ENCODE results near the gene PPM1K.

DNA sequence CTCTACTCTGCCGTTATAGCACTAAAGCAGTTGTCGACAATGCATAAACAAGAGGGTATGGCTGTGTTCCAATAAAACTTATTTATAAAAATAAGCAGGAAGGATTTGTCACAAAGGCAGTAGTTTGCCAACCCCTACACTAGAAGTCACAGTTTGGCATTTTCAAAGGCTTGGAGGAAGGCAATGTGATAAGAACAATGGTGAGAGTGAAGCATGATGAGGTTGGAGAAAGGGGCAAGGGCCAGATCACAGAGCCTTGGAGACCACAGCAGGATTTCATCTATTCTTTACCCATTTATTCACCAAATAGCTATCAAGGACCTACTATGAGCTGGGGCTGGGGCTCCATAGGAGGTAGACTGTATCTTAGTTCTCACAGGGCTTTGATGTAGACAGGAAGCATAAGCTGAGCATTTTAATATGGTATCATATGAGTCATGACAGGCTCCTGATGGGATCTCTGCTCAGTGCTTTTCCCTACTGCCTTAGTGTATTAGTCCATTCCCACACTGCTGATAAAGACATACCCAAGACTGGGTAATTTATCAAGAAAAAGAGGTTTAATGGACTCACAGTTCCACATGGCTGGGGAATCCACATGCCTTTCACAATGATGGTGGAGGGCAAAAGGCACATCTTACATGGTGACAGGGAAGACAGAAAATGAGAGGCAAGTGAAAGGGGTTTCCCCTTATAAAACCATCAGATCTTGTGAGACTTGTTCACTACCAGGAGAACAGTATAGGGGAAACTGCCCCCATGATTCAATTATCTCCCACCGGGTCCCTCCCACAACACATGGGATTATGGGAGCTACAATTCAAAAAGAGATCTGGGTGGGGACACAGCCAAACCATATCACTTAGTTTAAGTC lies 58.9 kb downstream of the PPM1K start:
- TF ChIP-seq, protein P1, sequence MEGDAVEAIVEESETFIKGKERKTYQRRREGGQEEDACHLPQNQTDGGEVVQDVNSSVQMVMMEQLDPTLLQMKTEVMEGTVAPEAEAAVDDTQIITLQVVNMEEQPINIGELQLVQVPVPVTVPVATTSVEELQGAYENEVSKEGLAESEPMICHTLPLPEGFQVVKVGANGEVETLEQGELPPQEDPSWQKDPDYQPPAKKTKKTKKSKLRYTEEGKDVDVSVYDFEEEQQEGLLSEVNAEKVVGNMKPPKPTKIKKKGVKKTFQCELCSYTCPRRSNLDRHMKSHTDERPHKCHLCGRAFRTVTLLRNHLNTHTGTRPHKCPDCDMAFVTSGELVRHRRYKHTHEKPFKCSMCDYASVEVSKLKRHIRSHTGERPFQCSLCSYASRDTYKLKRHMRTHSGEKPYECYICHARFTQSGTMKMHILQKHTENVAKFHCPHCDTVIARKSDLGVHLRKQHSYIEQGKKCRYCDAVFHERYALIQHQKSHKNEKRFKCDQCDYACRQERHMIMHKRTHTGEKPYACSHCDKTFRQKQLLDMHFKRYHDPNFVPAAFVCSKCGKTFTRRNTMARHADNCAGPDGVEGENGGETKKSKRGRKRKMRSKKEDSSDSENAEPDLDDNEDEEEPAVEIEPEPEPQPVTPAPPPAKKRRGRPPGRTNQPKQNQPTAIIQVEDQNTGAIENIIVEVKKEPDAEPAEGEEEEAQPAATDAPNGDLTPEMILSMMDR (IDR thresholded peaks at IDR 0.05; ENCODE audit: insufficient read depth, low read length) = no peak
- TF ChIP-seq, protein P2, sequence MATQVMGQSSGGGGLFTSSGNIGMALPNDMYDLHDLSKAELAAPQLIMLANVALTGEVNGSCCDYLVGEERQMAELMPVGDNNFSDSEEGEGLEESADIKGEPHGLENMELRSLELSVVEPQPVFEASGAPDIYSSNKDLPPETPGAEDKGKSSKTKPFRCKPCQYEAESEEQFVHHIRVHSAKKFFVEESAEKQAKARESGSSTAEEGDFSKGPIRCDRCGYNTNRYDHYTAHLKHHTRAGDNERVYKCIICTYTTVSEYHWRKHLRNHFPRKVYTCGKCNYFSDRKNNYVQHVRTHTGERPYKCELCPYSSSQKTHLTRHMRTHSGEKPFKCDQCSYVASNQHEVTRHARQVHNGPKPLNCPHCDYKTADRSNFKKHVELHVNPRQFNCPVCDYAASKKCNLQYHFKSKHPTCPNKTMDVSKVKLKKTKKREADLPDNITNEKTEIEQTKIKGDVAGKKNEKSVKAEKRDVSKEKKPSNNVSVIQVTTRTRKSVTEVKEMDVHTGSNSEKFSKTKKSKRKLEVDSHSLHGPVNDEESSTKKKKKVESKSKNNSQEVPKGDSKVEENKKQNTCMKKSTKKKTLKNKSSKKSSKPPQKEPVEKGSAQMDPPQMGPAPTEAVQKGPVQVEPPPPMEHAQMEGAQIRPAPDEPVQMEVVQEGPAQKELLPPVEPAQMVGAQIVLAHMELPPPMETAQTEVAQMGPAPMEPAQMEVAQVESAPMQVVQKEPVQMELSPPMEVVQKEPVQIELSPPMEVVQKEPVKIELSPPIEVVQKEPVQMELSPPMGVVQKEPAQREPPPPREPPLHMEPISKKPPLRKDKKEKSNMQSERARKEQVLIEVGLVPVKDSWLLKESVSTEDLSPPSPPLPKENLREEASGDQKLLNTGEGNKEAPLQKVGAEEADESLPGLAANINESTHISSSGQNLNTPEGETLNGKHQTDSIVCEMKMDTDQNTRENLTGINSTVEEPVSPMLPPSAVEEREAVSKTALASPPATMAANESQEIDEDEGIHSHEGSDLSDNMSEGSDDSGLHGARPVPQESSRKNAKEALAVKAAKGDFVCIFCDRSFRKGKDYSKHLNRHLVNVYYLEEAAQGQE (IDR thresholded peaks at IDR 0.05; ENCODE audit: insufficient replicate concordance, low read depth) = no peak
